MCF 10A (cell line): ENCODE data around the gene KCTD1. TPM values are rescaled to one million over a fixed set of nuclear protein-coding genes. Genes with fewer than 3 reads are reported as not detected.
A peak's percentile ranks its signal among the peaks of the same experiment; 100 is the strongest.

ENCODE experiments used
- BruUV-seq: library from RNA; stranded (reverse); fragments of 400-500 nt; replicated peaks from 2 replicates; lab custom pipeline; 2021; lab: Mats Ljungman, UMichigan
- CTCF ChIA-PET: fragments of 300-600 bp; sonication (Branson Sonifier 250); formaldehyde crosslinking; extraction: SDS; loops from one replicate; lab custom pipeline; 2021; ENCODE audit warnings: antibody characterized with exemption, inconsistent platforms; lab: Yijun Ruan, JAX
- POLR2A ChIA-PET: fragments of 300-600, 350-650 bp; sonication (Branson Sonifier 250); formaldehyde crosslinking; extraction: SDS; loops from one replicate; lab custom pipeline; 2020; ENCODE audit warnings: antibody characterized with exemption, inconsistent platforms; lab: Yijun Ruan, JAX
- DNase-seq: peaks from one replicate; pipeline ENCODE4 v3.0.0-alpha.2; 2018; ENCODE audit not compliant: unreplicated experiment
- H3K27ac Mint-ChIP-seq: one replicate; pipeline ENCODE4 v1.8.0; 2022; ENCODE audit warnings: mild to moderate bottlenecking, low read depth, mixed read lengths; ENCODE audit not compliant: unreplicated experiment
- H3K27me3 Mint-ChIP-seq: one replicate; pipeline ENCODE4 v1.8.0; 2022; ENCODE audit warnings: mixed read lengths; ENCODE audit not compliant: insufficient read depth, unreplicated experiment
- H3K36me3 Mint-ChIP-seq: one replicate; pipeline ENCODE4 v1.8.0; 2022; ENCODE audit warnings: mild to moderate bottlenecking, moderate library complexity, mixed read lengths; ENCODE audit not compliant: insufficient read depth, unreplicated experiment
- H3K4me1 Mint-ChIP-seq: one replicate; pipeline ENCODE4 v1.8.0; 2022; ENCODE audit warnings: mixed read lengths; ENCODE audit not compliant: insufficient read depth, unreplicated experiment
- H3K4me3 Mint-ChIP-seq: one replicate; pipeline ENCODE4 v1.8.0; 2022; ENCODE audit warnings: mild to moderate bottlenecking, moderate library complexity, mixed read lengths; ENCODE audit not compliant: unreplicated experiment
- H3K9me3 Mint-ChIP-seq: one replicate; pipeline ENCODE4 v1.8.0; 2022; ENCODE audit warnings: mixed read lengths; ENCODE audit not compliant: unreplicated experiment
- intact Hi-C: fragments of 100-400 bp; cut with micrococcal nuclease; formaldehyde crosslinking; loops from 2 replicates; pipeline ENCODE4 v1.14.1; 2022
- total RNA-seq: library from RNA; stranded (reverse); gene quantifications from 2 replicates; pipeline ENCODE4 v1.2.3, GENCODE V29; 2022
- TF ChIP-seq, protein P1 (sequence below): fragments of 200-600 bp; IDR thresholded peaks from one replicate; pipeline ENCODE4 v1.8.0; 2022; ENCODE audit warnings: antibody characterized with exemption, mild to moderate bottlenecking; ENCODE audit not compliant: unreplicated experiment

The KCTD1 gene
- total RNA-seq, 1 experiment from 2014 or later: 37.9 TPM

DNA sequence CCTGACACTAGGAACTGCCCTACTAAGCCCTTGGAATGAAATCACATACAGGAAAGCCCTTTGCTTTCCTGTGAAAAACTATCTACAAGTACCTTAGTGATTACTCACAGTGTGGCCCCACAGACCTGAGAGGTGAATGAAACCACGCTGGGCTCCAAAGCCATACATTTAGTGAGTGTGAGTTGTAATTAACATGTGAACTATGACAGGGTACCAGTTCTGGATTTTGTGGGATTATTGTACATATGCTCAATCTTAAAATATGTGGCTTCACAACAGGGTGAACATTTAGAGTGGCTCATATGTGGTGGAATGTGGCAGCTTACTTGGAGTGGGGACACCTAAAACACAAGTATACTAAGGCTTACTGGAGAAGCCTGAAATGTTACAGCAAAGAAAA, 12.3 kb downstream of the KCTD1 start:
- no TSS peak for BruUV-seq
- peaks cover 29% of the 10 kb centered on the region for H3K4me1 Mint-ChIP-seq
- peak overlapping the region; percentile 5 for H3K27ac Mint-ChIP-seq
- H3K27me3 Mint-ChIP-seq: no peaks in the 10 kb centered on the region
- TF ChIP-seq, protein P1, sequence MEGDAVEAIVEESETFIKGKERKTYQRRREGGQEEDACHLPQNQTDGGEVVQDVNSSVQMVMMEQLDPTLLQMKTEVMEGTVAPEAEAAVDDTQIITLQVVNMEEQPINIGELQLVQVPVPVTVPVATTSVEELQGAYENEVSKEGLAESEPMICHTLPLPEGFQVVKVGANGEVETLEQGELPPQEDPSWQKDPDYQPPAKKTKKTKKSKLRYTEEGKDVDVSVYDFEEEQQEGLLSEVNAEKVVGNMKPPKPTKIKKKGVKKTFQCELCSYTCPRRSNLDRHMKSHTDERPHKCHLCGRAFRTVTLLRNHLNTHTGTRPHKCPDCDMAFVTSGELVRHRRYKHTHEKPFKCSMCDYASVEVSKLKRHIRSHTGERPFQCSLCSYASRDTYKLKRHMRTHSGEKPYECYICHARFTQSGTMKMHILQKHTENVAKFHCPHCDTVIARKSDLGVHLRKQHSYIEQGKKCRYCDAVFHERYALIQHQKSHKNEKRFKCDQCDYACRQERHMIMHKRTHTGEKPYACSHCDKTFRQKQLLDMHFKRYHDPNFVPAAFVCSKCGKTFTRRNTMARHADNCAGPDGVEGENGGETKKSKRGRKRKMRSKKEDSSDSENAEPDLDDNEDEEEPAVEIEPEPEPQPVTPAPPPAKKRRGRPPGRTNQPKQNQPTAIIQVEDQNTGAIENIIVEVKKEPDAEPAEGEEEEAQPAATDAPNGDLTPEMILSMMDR: no peak
- DNase-seq: peak; percentile 30
- POLR2A ChIA-PET: no interaction called here
- no peaks in the 10 kb centered on the region for H3K9me3 Mint-ChIP-seq
- no peak overlapping the region for H3K4me3 Mint-ChIP-seq
- intact Hi-C loops: no loop called here
- CTCF ChIA-PET: no interaction called here
- H3K36me3 Mint-ChIP-seq: peaks cover 24% of the 10 kb centered on the region

DNA sequence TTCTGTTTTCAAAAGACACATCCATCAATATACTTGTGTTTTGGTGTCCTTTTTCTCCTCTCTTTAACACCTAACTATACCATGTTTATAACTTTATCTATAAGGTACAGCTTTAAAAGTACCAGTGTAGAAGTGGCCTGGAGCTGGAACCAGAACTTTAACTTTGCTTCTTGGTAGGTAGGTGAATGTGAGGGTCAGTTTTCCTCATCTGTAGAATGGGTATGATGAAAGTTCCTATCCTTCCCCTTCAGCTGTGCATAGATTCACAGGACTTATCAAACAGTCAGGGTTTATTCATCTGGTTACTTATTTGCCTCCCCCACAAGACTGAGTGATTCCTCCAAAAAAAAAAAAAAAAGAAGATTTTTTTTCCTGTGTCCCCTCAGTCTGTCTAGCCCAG, 12.7 kb downstream of the KCTD1 start:
- intact Hi-C loops: no loop called here
- Mint-ChIP-seq H3K9me3 (no peaks in the 10 kb centered on the region), H3K36me3 (peaks cover 24% of the 10 kb centered on the region), H3K27ac (no peak overlapping the region), H3K4me1 (peaks cover 25% of the 10 kb centered on the region), H3K4me3 (no peak overlapping the region), H3K27me3 (no peaks in the 10 kb centered on the region)
- ChIA-PET POLR2A (no interaction called here), CTCF (interaction anchor here (0.6 kb wide), 1 partner anchor 97 kb away, joined by 3 read pairs; no protein-coding TSS in a partner anchor)
- TF ChIP-seq, protein P1: no peak
- BruUV-seq: no TSS peak
- no peak for DNase-seq

DNA sequence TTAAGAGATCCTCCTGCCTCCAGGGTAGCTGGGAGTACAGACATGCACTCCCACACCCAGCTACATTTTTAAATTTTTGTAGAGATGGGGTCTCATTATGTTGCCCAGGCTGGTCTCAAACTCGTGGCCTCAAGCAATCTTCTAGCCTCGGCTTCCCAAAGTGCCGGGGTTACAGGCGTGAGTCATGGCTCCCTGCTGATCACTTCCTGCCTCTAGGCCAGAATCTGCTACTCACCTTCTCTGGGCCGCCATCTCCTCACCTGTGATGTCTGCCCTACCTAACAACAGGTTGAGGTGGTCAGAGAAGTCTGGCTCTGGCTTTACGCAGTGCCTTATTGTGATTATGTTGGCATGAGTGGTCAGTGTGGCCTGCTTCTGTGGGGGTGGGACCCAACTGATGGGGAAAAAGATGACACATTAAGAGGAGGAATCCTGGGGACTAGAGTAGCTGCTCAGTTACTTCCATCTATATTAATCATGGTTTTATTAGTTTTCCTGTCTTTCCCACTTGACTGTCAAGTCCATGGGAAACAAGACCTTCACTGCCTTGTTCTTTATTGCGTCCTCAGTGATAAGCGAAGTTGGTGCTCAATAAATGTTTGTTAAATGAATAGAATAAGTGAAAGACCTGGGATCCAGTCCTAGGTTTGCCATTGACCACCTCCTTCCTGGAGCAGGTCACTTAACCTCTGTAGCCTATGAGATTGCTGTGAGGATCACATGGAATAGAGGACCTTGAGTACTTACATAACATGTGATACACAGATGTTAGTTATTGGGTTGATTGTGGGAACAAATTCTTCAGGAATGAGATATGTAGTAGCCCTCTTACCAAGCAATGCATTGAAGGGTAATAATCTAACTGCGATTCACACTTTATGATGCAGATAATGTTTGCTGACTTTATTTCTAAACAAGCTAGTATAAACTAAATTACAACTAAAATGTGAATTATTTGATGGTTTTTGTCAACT, 15.7 kb downstream of the KCTD1 start:
- BruUV-seq: no TSS peak
- intact Hi-C loops: no loop called here
- no peak overlapping the region for H3K4me3 Mint-ChIP-seq
- peaks cover 37% of the 10 kb centered on the region for H3K4me1 Mint-ChIP-seq
- no peaks in the 10 kb centered on the region for H3K9me3 Mint-ChIP-seq
- H3K27ac Mint-ChIP-seq: peak overlapping the region; percentile 75
- DNase-seq: peak; percentile 53
- CTCF ChIA-PET: interaction anchor here (0.7 to 1.2 kb wide), 2 partner anchors 149 to 224 kb away, joined by 3 read pairs; no protein-coding TSS in a partner anchor
- TF ChIP-seq, protein P1: no peak
- POLR2A ChIA-PET: interaction anchor here (1.5 kb wide), 2 partner anchors 10 kb away, joined by 3 read pairs; no protein-coding TSS in a partner anchor
- H3K27me3 Mint-ChIP-seq: no peaks in the 10 kb centered on the region
- peaks cover 19% of the 10 kb centered on the region for H3K36me3 Mint-ChIP-seq

DNA sequence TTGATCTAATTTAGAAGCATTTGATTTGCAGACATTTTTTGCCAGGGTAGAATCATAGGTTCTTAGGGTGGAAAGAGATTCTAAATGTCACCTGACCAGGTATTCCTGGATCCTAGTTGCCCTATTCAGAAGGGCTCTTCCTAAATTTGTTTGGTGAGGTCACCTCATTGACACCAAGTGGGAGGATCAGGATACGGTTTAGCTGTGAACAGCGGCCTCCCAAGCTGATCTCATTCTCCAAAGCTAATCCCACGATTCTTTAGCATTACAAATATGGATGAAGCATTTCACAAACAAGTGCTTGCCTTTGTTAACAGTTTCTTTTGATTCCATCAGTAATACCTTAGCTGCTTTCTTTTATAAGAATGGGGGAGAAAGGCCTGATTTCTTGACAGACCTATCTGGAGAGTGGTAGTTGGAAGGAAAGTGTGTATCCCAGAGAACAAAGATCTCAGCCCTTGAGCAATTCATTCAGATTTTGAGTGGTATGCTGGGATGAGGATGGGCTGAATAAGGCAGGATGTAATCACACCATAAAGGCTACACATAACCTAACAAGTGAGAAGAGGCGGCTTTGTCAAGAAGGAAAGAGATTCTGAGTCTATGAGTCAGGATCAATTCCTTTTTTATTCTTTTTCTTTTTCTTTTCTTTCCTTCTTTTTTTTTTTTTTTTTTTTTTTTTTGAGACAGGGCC, 16.6 kb downstream of the KCTD1 start:
- Mint-ChIP-seq H3K4me3 (no peak overlapping the region), H3K27me3 (no peaks in the 10 kb centered on the region), H3K9me3 (no peaks in the 10 kb centered on the region), H3K4me1 (peaks cover 34% of the 10 kb centered on the region), H3K27ac (peak overlapping the region; percentile 75), H3K36me3 (peaks cover 23% of the 10 kb centered on the region)
- CTCF ChIA-PET: interaction anchor here (0.6 to 1.0 kb wide), 3 partner anchors 73 to 282 kb away, joined by 3 to 5 read pairs (median 3); no protein-coding TSS in a partner anchor
- no TSS peak for BruUV-seq
- DNase-seq: no peak
- POLR2A ChIA-PET: interaction anchor here (1.5 kb wide), 1 partner anchor 9 kb away, joined by 3 read pairs; no protein-coding TSS in a partner anchor
- intact Hi-C loops: no loop called here
- TF ChIP-seq, protein P1: no peak
